SK-N-SH (cell line): ENCODE results near the gene NCBP2L. TPM values are rescaled to one million over a fixed set of nuclear protein-coding genes. Genes with fewer than 3 reads are reported as not detected.

ENCODE experiments used
- CTCF ChIA-PET: fragments of 300-600, 350-600 bp; formaldehyde crosslinking; extraction: SDS; loops from one replicate; lab custom pipeline; 2021; lab: Yijun Ruan, JAX
- POLR2A ChIA-PET: fragments of 350-600 bp; sonication (Branson Sonifier 250); formaldehyde crosslinking; extraction: SDS; loops from one replicate; lab custom pipeline; 2020; ENCODE audit warnings: antibody characterized with exemption, inconsistent platforms; lab: Yijun Ruan, JAX
- DNase-seq: peaks from one replicate; pipeline ENCODE4 v3.0.0; 2012
- H2AFZ ChIP-seq: fragments of 200-600 bp; sonication (generic); 2 replicates; pipeline ENCODE4 v1.8.1; 2016; ENCODE audit warnings: antibody characterized with exemption, mild to moderate bottlenecking, low read depth
- H3F3A ChIP-seq: fragments of 200-600 bp; sonication (generic); replicated peaks from 2 replicates; pipeline ENCODE3; 2016; ENCODE audit warnings: antibody characterized with exemption, mild to moderate bottlenecking; ENCODE audit not compliant: insufficient read depth
- H3K27ac ChIP-seq, 2 experiments: fragments of 200-500 bp in 1 of 2; fragments of 200-600 bp in 1 of 2; sonication (Bioruptor generic) in 1 of 2; sonication (generic), shearing (Covaris generic) in 1 of 2; 2 replicates each; pipeline versions ENCODE4 v1.5.1 to v1.6.1; 2014 to 2016; ENCODE audit warnings: low read depth in 2 of 2, inconsistent platforms in 1 of 2, low read length in 1 of 2, mild to moderate bottlenecking in 1 of 2, mixed read lengths in 1 of 2
- H3K27me3 ChIP-seq: fragments of 200-600 bp; sonication (generic), shearing (Covaris generic); 2 replicates; pipeline ENCODE4 v1.6.1; 2016; ENCODE audit warnings: mixed run types; ENCODE audit not compliant: insufficient read depth
- H3K36me3 ChIP-seq, 2 experiments: fragments of 200-500 bp in 1 of 2; fragments of 200-600 bp in 1 of 2; sonication (Bioruptor generic) in 1 of 2; sonication (generic) in 1 of 2; replicated peaks in 1 of 2; 2 replicates each; pipeline versions ENCODE3 to v1.5.1; 2014 to 2016; ENCODE audit warnings: low read length in 1 of 2, mild to moderate bottlenecking in 1 of 2; ENCODE audit not compliant: insufficient read depth in 2 of 2, control insufficient read depth in 1 of 2
- H3K4me1 ChIP-seq, 2 experiments: fragments of 200-500 bp in 1 of 2; fragments of 200-600 bp in 1 of 2; sonication (Bioruptor generic) in 1 of 2; sonication (generic), shearing (Covaris generic) in 1 of 2; 2 replicates each; pipeline versions ENCODE4 v1.5.1 to v1.6.1; 2014 to 2016; ENCODE audit warnings: low read depth in 1 of 2, low read length in 1 of 2, mixed run types in 1 of 2; ENCODE audit not compliant: insufficient read depth in 2 of 2, control insufficient read depth in 1 of 2
- H3K4me2 ChIP-seq: fragments of 200-600 bp; sonication (generic), shearing (Covaris generic); 2 replicates; pipeline ENCODE4 v1.6.1; 2017; ENCODE audit warnings: mixed run types
- H3K4me3 ChIP-seq, 2 experiments: fragments of 200-500 bp in 1 of 2; fragments of 200-600 bp in 1 of 2; sonication (Bioruptor generic) in 1 of 2; sonication (generic), shearing (Covaris generic) in 1 of 2; 2 replicates each; pipeline versions ENCODE4 v1.5.1 to v1.8.1; 2014 to 2016; ENCODE audit warnings: low read depth in 2 of 2, inconsistent platforms in 1 of 2, low read length in 1 of 2, mild to moderate bottlenecking in 1 of 2, mixed read lengths in 1 of 2, moderate library complexity in 1 of 2
- H3K79me2 ChIP-seq: fragments of 200-600 bp; sonication (generic); 2 replicates; pipeline ENCODE4 v1.8.1; 2017; ENCODE audit warnings: mild to moderate bottlenecking; ENCODE audit not compliant: insufficient read depth
- H3K9ac ChIP-seq: fragments of 200-600 bp; sonication (generic); 2 replicates; pipeline ENCODE4 v1.6.1; 2017; ENCODE audit warnings: mixed run types
- H3K9me2 ChIP-seq: fragments of 200-600 bp; sonication (generic); 2 replicates; pipeline ENCODE4 v1.6.1; 2017; ENCODE audit warnings: mixed run types
- H3K9me3 ChIP-seq: fragments of 200-600 bp; sonication (generic); 2 replicates; pipeline ENCODE4 v1.6.1; 2017; ENCODE audit warnings: mixed run types, mild to moderate bottlenecking, moderate library complexity
- H4K20me1 ChIP-seq: fragments of 200-600 bp; sonication (generic); 2 replicates; pipeline ENCODE4 v1.6.1; 2017; ENCODE audit warnings: mild to moderate bottlenecking, mixed run types; ENCODE audit not compliant: insufficient read depth
- ELF1 ChIP-seq: IDR thresholded peaks from 2 replicates; pipeline ENCODE4 v1.4.0; 2012
- FOSL2 ChIP-seq: IDR thresholded peaks from 2 replicates; pipeline ENCODE4 v1.4.0; 2012; ENCODE audit warnings: low read depth, mild to moderate bottlenecking, moderate library complexity, borderline replicate concordance
- FOXJ3 ChIP-seq: sonication (generic); formaldehyde crosslinking; IDR thresholded peaks from 2 replicates; pipeline ENCODE4 v1.5.1; 2020; ENCODE audit warnings: mild to moderate bottlenecking, missing genetic modification reagents
- FOXM1 ChIP-seq: IDR thresholded peaks from 2 replicates; pipeline ENCODE4 v1.4.0; 2012; ENCODE audit warnings: low read depth, mild to moderate bottlenecking
- JUND ChIP-seq: IDR thresholded peaks from 2 replicates; pipeline ENCODE4 v1.4.0; 2012
- MEF2A ChIP-seq: IDR thresholded peaks from 2 replicates; pipeline ENCODE4 v1.4.0; 2012; ENCODE audit warnings: low read depth, borderline replicate concordance
- NFIC ChIP-seq: IDR thresholded peaks from 2 replicates; pipeline ENCODE4 v1.4.0; 2012; ENCODE audit warnings: borderline replicate concordance
- POLR2AphosphoS5 ChIP-seq: IDR thresholded peaks from 2 replicates; pipeline ENCODE4 v1.6.1; 2012; ENCODE audit warnings: low read depth, low read length
- RAD21 ChIP-seq: IDR thresholded peaks from 2 replicates; pipeline ENCODE4 v1.6.1; 2012; ENCODE audit warnings: mild to moderate bottlenecking, low read length
- RXRA ChIP-seq: IDR thresholded peaks from 2 replicates; pipeline ENCODE4 v1.4.0; 2012; ENCODE audit warnings: low read depth, mild to moderate bottlenecking, borderline replicate concordance
- TCF12 ChIP-seq: IDR thresholded peaks from 2 replicates; pipeline ENCODE4 v1.4.0; 2012
- TEAD4 ChIP-seq: IDR thresholded peaks from 2 replicates; pipeline ENCODE4 v1.4.0; 2012; ENCODE audit warnings: mild to moderate bottlenecking, borderline replicate concordance; ENCODE audit not compliant: insufficient read depth
- YY1 ChIP-seq: IDR thresholded peaks from 2 replicates; pipeline ENCODE4 v1.4.0; 2012; ENCODE audit warnings: low read depth, mild to moderate bottlenecking
- WGBS: methylation state at CpG from one replicate; pipeline ENCODE4 v1.1.6; 2017; ENCODE audit warnings: low lambda C conversion rate; 5-methylcytosine and 5-hydroxymethylcytosine counted together
- polyA plus RNA-seq, 3 experiments: library from polyadenylated mRNA; depleted of rRNA; stranded (reverse); fragments of >200 nt; gene quantifications; 2 replicates each; pipeline ENCODE4 v1.2.3, GENCODE V29; 2012
- TF ChIP-seq, protein P1 (sequence below): fragments of 150-350 bp; IDR thresholded peaks from 2 replicates; pipeline ENCODE4 v1.6.1; 2016; ENCODE audit warnings: mild to moderate bottlenecking, low read depth, low read length
- TF ChIP-seq, protein P2 (sequence below): fragments of 150-350 bp; IDR thresholded peaks from 2 replicates; pipeline ENCODE4 v1.6.1; 2017; ENCODE audit warnings: antibody characterized with exemption, low read length, low read depth, borderline replicate concordance
- TF ChIP-seq, protein P3 (sequence below): IDR thresholded peaks from 2 replicates; pipeline ENCODE4 v1.4.0; 2012; ENCODE audit warnings: low read depth
- TF ChIP-seq, protein P4 (sequence below): fragments of 200-600 bp; sonication (generic); IDR thresholded peaks from 2 replicates; pipeline ENCODE4 v1.6.1; 2017; ENCODE audit warnings: antibody characterized with exemption, mild to moderate bottlenecking, moderate library complexity

The NCBP2L gene
- polyA plus RNA-seq, 1 of the 3 experiments (the other 2 are of a cell fraction): not detected

DNA sequence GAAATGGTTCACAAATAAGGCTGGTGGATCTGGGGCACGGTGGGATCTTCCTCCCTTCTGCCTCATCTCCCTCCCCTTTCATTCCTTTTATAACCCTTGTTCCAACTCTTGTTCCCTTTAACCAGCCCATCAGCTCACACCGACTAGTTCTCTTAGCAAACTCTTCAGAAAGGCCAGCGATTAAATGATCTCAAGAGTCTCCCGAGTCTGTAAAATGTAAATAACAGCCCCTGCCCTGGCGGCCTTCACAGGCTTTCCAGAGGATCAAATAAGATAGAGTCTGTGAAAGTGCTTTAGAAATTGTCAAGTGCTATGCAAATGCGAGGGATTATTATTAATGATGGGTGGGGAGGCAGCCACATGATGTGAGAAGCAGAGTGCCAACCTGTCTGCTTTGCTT is 29.0 kb upstream of the NCBP2L start:
- Histone ChIP-seq H3K9me3 (no peaks in the 10 kb centered on the region), H3K9ac (no peak overlapping the region), H3K27ac (no peak overlapping the region), H3F3A (no peaks in the 10 kb centered on the region), H3K27me3 (peaks cover 50% of the 10 kb centered on the region), H2AFZ (no peak overlapping the region), H3K79me2 (no peaks in the 10 kb centered on the region), H3K4me1 (no peaks in the 10 kb centered on the region; a peak in 1 of 4 replicates), H3K9me2 (no peaks in the 10 kb centered on the region), H4K20me1 (no peaks in the 10 kb centered on the region), H3K4me3 (no peak overlapping the region), H3K36me3 (no peaks in the 10 kb centered on the region), H3K4me2 (no peak overlapping the region)
- no peak for DNase-seq
- WGBS: 49% methylated on average over 6 of the region's 6 CpGs
- POLR2A ChIA-PET: no interaction called here
- CTCF ChIA-PET: no interaction called here
- TF ChIP-seq TCF12 (no peak), RXRA (no peak), ELF1 (no peak), FOXJ3 (no peak), FOSL2 (no peak), RAD21 (no peak), NFIC (no peak), POLR2AphosphoS5 (no peak), TEAD4 (no peak), YY1 (no peak), FOXM1 (no peak), JUND (no peak), MEF2A (no peak)
- TF ChIP-seq, protein P1, sequence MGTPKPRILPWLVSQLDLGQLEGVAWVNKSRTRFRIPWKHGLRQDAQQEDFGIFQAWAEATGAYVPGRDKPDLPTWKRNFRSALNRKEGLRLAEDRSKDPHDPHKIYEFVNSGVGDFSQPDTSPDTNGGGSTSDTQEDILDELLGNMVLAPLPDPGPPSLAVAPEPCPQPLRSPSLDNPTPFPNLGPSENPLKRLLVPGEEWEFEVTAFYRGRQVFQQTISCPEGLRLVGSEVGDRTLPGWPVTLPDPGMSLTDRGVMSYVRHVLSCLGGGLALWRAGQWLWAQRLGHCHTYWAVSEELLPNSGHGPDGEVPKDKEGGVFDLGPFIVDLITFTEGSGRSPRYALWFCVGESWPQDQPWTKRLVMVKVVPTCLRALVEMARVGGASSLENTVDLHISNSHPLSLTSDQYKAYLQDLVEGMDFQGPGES: no peak
- TF ChIP-seq, protein P2, sequence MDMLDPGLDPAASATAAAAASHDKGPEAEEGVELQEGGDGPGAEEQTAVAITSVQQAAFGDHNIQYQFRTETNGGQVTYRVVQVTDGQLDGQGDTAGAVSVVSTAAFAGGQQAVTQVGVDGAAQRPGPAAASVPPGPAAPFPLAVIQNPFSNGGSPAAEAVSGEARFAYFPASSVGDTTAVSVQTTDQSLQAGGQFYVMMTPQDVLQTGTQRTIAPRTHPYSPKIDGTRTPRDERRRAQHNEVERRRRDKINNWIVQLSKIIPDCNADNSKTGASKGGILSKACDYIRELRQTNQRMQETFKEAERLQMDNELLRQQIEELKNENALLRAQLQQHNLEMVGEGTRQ: no peak
- TF ChIP-seq, protein P3, sequence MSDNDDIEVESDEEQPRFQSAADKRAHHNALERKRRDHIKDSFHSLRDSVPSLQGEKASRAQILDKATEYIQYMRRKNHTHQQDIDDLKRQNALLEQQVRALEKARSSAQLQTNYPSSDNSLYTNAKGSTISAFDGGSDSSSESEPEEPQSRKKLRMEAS: no peak
- TF ChIP-seq, protein P4, sequence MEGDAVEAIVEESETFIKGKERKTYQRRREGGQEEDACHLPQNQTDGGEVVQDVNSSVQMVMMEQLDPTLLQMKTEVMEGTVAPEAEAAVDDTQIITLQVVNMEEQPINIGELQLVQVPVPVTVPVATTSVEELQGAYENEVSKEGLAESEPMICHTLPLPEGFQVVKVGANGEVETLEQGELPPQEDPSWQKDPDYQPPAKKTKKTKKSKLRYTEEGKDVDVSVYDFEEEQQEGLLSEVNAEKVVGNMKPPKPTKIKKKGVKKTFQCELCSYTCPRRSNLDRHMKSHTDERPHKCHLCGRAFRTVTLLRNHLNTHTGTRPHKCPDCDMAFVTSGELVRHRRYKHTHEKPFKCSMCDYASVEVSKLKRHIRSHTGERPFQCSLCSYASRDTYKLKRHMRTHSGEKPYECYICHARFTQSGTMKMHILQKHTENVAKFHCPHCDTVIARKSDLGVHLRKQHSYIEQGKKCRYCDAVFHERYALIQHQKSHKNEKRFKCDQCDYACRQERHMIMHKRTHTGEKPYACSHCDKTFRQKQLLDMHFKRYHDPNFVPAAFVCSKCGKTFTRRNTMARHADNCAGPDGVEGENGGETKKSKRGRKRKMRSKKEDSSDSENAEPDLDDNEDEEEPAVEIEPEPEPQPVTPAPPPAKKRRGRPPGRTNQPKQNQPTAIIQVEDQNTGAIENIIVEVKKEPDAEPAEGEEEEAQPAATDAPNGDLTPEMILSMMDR: no peak
